Measurements from ENCODE around the gene TMEM131L.

- TF ChIP-seq CTCF (IDR thresholded peaks at IDR 0.05; ENCODE audit: low read length), result no peak
- no peak for TF ChIP-seq EZH2 (IDR thresholded peaks at IDR 0.05; ENCODE audit: borderline replicate concordance, low read length)
Measured at GRCh38 chr4:153663667-153664066, 197.5 kb downstream of the TMEM131L start.

All from OCI-LY1 (cell line).